HepG2 (cell line): ENCODE data around the gene LAPTM4A. TPM values are rescaled to one million over a fixed set of nuclear protein-coding genes. Genes with fewer than 3 reads are reported as not detected.

Experiments
- CTCF ChIP-seq: sonication (generic); formaldehyde crosslinking; IDR thresholded peaks from 2 replicates; pipeline ENCODE4 v1.5.0; 2020; ENCODE audit warnings: mild to moderate bottlenecking, missing genetic modification reagents, moderate library complexity
- EED ChIP-seq: sonication (generic); formaldehyde crosslinking; IDR thresholded peaks from 2 replicates; pipeline ENCODE4 v1.5.0; 2020; ENCODE audit warnings: mild to moderate bottlenecking, missing genetic modification reagents
- ETV6 ChIP-seq: sonication (generic); formaldehyde crosslinking; conservative IDR thresholded peaks from 2 replicates; pipeline ENCODE4 v1.4.0; 2020; ENCODE audit warnings: missing genetic modification reagents
- HNF4A ChIP-seq: sonication (generic); formaldehyde crosslinking; IDR thresholded peaks from 2 replicates; pipeline ENCODE4 v1.4.0; 2020; ENCODE audit warnings: missing genetic modification reagents
- HOMEZ ChIP-seq: IDR thresholded peaks from 2 replicates; pipeline ENCODE4 v1.6.1; 2016; ENCODE audit warnings: low read depth
- KAT2B ChIP-seq: fragments of 150-350 bp; IDR thresholded peaks from 2 replicates; pipeline ENCODE4 v1.6.1; 2014; ENCODE audit warnings: low read depth, low read length, borderline replicate concordance
- KLF11 ChIP-seq: IDR thresholded peaks from 2 replicates; pipeline ENCODE4 v1.6.1; 2016; ENCODE audit warnings: missing compliant biosample characterization
- MIXL1 ChIP-seq: IDR thresholded peaks from 2 replicates; pipeline ENCODE4 v1.6.1; 2016
- TAF1 ChIP-seq: sonication (generic); formaldehyde crosslinking; IDR thresholded peaks from 2 replicates; pipeline ENCODE4 v1.4.0; 2020; ENCODE audit warnings: missing genetic modification reagents
- TRIM24 ChIP-seq: sonication (generic); formaldehyde crosslinking; IDR thresholded peaks from 2 replicates; pipeline ENCODE4 v1.8.0; 2022; ENCODE audit warnings: mild to moderate bottlenecking, missing genetic modification reagents
- ZBTB26 ChIP-seq: IDR thresholded peaks from 2 replicates; pipeline ENCODE4 v1.6.1; 2016; ENCODE audit warnings: missing compliant biosample characterization, missing genetic modification reagents, borderline replicate concordance
- ZNF235 ChIP-seq: sonication (generic); formaldehyde crosslinking; IDR thresholded peaks from 2 replicates; pipeline ENCODE4 v1.8.1; 2023; ENCODE audit warnings: mild to moderate bottlenecking, missing genetic modification reagents, borderline replicate concordance
- ZNF407 ChIP-seq: sonication (generic); formaldehyde crosslinking; IDR thresholded peaks from one replicate; pipeline ENCODE4 v1.5.1; 2020; ENCODE audit warnings: mild to moderate bottlenecking, missing genetic modification reagents; ENCODE audit errors: not compliant biosample characterization
- ZNF556 ChIP-seq: sonication (generic); formaldehyde crosslinking; IDR thresholded peaks from 2 replicates; pipeline ENCODE4 v1.4.0; 2020; ENCODE audit warnings: mild to moderate bottlenecking, missing genetic modification reagents, borderline replicate concordance
- ZNF644 ChIP-seq: IDR thresholded peaks from 2 replicates; pipeline ENCODE4 v1.6.1; 2016; ENCODE audit warnings: low read depth
- ZNF737 ChIP-seq: sonication (generic); formaldehyde crosslinking; IDR thresholded peaks from 2 replicates; pipeline ENCODE4 v1.5.0; 2020; ENCODE audit warnings: missing genetic modification reagents, mild to moderate bottlenecking, borderline replicate concordance
- ZNF788 ChIP-seq: sonication (generic); formaldehyde crosslinking; IDR thresholded peaks from 2 replicates; pipeline ENCODE4 v1.5.0; 2020; ENCODE audit warnings: mild to moderate bottlenecking, missing genetic modification reagents, borderline replicate concordance
- polyA plus RNA-seq, 8 experiments: library from polyadenylated mRNA; depleted of rRNA in 3 of 8; stranded (reverse) in 7 of 8; unstranded in 1 of 8; fragments of >200 nt; fragmentation: Illumina TruSeq in 4 of 8; extraction: Trizol in 4 of 8; gene quantifications; 2 replicates each; pipeline versions ENCODE4 v1.2.1 to v1.2.3, GENCODE V29; 2011 to 2016; ENCODE audit warnings: low read depth in 4 of 8, missing spikeins in 1 of 8, mixed read lengths in 1 of 8; ENCODE audit not compliant: insufficient read depth in 1 of 8
- total RNA-seq, 5 experiments: library from RNA; depleted of rRNA; stranded (reverse); fragments of >200 nt; fragmentation: Illumina TruSeq; extraction: Trizol; gene quantifications; 2 replicates each; pipeline ENCODE4 v1.2.3, GENCODE V29; 2016; ENCODE audit warnings: low read depth in 1 of 5

LAPTM4A gene
- total and polyA plus RNA-seq, 2 of the 13 experiments (the other 11 are each of a cell fraction or from before 2014, with no cell fraction given) = 116 to 558 TPM

GRCh38 chr2:20012282-20013125 is 38.9 kb downstream of the LAPTM4A start, which contains the start of gene MATN3 (continued):
- TF ChIP-seq HOMEZ (CRISPR knock-in tag) = no peak
- no peak for TF ChIP-seq ZNF737 (CRISPR knock-in tag)
- no peak for TF ChIP-seq ZBTB26
- no peak for TF ChIP-seq MIXL1 (CRISPR knock-in tag)
- TF ChIP-seq ZNF235 = no peak
- TF ChIP-seq KLF11 (CRISPR knock-in tag) = no peak
- no peak for TF ChIP-seq ZNF644 (CRISPR knock-in tag)
- TF ChIP-seq TAF1 (CRISPR knock-in tag) = peak; percentile 45; the same call in 1 of the 2 replicates
- TF ChIP-seq ZNF556 (CRISPR knock-in tag) = no peak
- TF ChIP-seq TRIM24 = no peak
- TF ChIP-seq HNF4A (CRISPR knock-in tag) = no peak
- no peak for TF ChIP-seq EED (CRISPR knock-in tag)
- TF ChIP-seq CTCF (CRISPR knock-in tag) = no peak
- TF ChIP-seq ZNF788 (CRISPR knock-in tag) = peak; percentile 69; the same call in 1 of the 2 replicates
- no peak for TF ChIP-seq ZNF407
- 0 out of 2 replicates have a peak, but pooled peaks have one; percentile 34 for TF ChIP-seq ETV6 (CRISPR knock-in tag)
- TF ChIP-seq KAT2B = no peak
